ENCODE measurements around the gene ACIN1.

The ACIN1 gene

GRCh38 chr14:23043145-23043544 lies 51.8 kb downstream of the ACIN1 start:
- Histone ChIP-seq H3K27me3 (ENCODE audit: insufficient read depth, poor library complexity, severe bottlenecking) (no peaks in the 10 kb centered on the region), H3K27ac (replicated peaks) (no peak overlapping the region), H3K4me3 (replicated peaks; ENCODE audit: insufficient read depth, low read length) (no peak overlapping the region)
- TF ChIP-seq GABPA (IDR thresholded peaks at IDR 0.05; ENCODE audit: low read depth) (no peak), POLR2AphosphoS5 (IDR thresholded peaks at IDR 0.05; ENCODE audit: low read depth) (no peak), CTCF (IDR thresholded peaks at IDR 0.05; ENCODE audit: insufficient read depth, low read length) (no peak), REST (IDR thresholded peaks at IDR 0.05; ENCODE audit: insufficient replicate concordance, low read depth) (no peak), SPI1 (IDR thresholded peaks at IDR 0.05; ENCODE audit: borderline replicate concordance, low read depth) (no peak)
- no peak for DNase-seq (ENCODE audit: low read depth in 1 of 2, low spot score in 1 of 2)

GRCh38 chr14:23042162-23042965 lies 52.6 kb downstream of the ACIN1 start, which contains the start of gene PSMB11:
Gene PSMB11 (plus strand): TSS chr14:23042212. CDS start chr14:23042226, 14 bp downstream.
- TF ChIP-seq REST (IDR thresholded peaks at IDR 0.05; ENCODE audit: insufficient replicate concordance, low read depth) (no peak), CTCF (IDR thresholded peaks at IDR 0.05; ENCODE audit: insufficient read depth, low read length) (no peak), GABPA (IDR thresholded peaks at IDR 0.05; ENCODE audit: low read depth) (no peak), POLR2AphosphoS5 (IDR thresholded peaks at IDR 0.05; ENCODE audit: low read depth) (no peak), SPI1 (IDR thresholded peaks at IDR 0.05; ENCODE audit: borderline replicate concordance, low read depth) (no peak)
- Histone ChIP-seq H3K27me3 (ENCODE audit: insufficient read depth, poor library complexity, severe bottlenecking) (no peaks in the 10 kb centered on the region), H3K27ac (replicated peaks) (no peak within 1 kb of the TSS), H3K4me3 (replicated peaks; ENCODE audit: insufficient read depth, low read length) (no peak within 1 kb of the TSS)
- no peak for DNase-seq (ENCODE audit: low read depth in 1 of 2, low spot score in 1 of 2)

GRCh38 chr14:23041729-23042128 lies 53.2 kb downstream of the ACIN1 start:
- no peaks in the 10 kb centered on the region for H3K27me3 ChIP-seq (ENCODE audit: insufficient read depth, poor library complexity, severe bottlenecking)
- TF ChIP-seq CTCF (IDR thresholded peaks at IDR 0.05; ENCODE audit: insufficient read depth, low read length) = no peak
- TF ChIP-seq POLR2AphosphoS5 (IDR thresholded peaks at IDR 0.05; ENCODE audit: low read depth) = no peak
- TF ChIP-seq REST (IDR thresholded peaks at IDR 0.05; ENCODE audit: insufficient replicate concordance, low read depth) = no peak
- no peak for TF ChIP-seq GABPA (IDR thresholded peaks at IDR 0.05; ENCODE audit: low read depth)
- TF ChIP-seq SPI1 (IDR thresholded peaks at IDR 0.05; ENCODE audit: borderline replicate concordance, low read depth) = no peak
- no peak for DNase-seq (ENCODE audit: low read depth in 1 of 2, low spot score in 1 of 2)

More at GRCh38 chr14:23041729-23042128, 53.2 kb downstream of the ACIN1 start:
- Histone ChIP-seq H3K4me3 (replicated peaks; ENCODE audit: insufficient read depth, low read length) (no peak overlapping the region), H3K27ac (replicated peaks) (no peak overlapping the region)
